IPS DF 6.9 (cell line): Measurements from ENCODE around the gene RABL6.
A peak's percentile ranks its signal among the peaks of the same experiment; 100 is the strongest.
"Not testable (repeated sequence)": the region's sequence is repeated elsewhere in the genome, so short reads cannot be mapped to it uniquely, and the experiment has no call there.

Experiments used
- DNase-seq: peaks from one replicate; pipeline ENCODE4 v3.0.0-alpha.2; 2013; ENCODE audit warnings: low read depth, low spot score
- H3K27ac ChIP-seq: one replicate; pipeline ENCODE4 v1.5.1; 2013; ENCODE audit warnings: low read length, control low read depth
- H3K27me3 ChIP-seq: 2 replicates; pipeline ENCODE4 v1.6.1; 2013; ENCODE audit warnings: mild to moderate bottlenecking, low read length; ENCODE audit not compliant: control insufficient read depth, insufficient read depth
- H3K36me3 ChIP-seq: 2 replicates; pipeline ENCODE4 v1.6.1; 2013; ENCODE audit warnings: low read length; ENCODE audit not compliant: control insufficient read depth, insufficient read depth
- H3K4me1 ChIP-seq: 2 replicates; pipeline ENCODE4 v1.6.1; 2013; ENCODE audit warnings: low read length; ENCODE audit not compliant: control insufficient read depth, insufficient read depth
- H3K4me3 ChIP-seq: 2 replicates; pipeline ENCODE4 v1.5.1; 2013; ENCODE audit warnings: mild to moderate bottlenecking, low read length
- H3K9me3 ChIP-seq: 2 replicates; pipeline ENCODE4 v1.6.1; 2013; ENCODE audit warnings: low read length, inconsistent platforms; ENCODE audit not compliant: control insufficient read depth, insufficient read depth
- WGBS: extraction: QIAGEN DNeasy Blood & Tissue Kit; methylation state at CpG from one replicate; pipeline ENCODE4 v1.1.7; 2013; ENCODE audit warnings: mixed read lengths, missing lambda C conversion rate; ENCODE audit not compliant: insufficient read length, insufficient coverage; 5-methylcytosine and 5-hydroxymethylcytosine counted together

The RABL6 gene

GRCh38 chr9:136843801-136844740 is 36.3 kb downstream of the RABL6 start:
- H3K27ac ChIP-seq, H3K27me3 ChIP-seq, DNase-seq, H3K36me3 ChIP-seq, H3K9me3 ChIP-seq, H3K4me3 ChIP-seq: not testable (repeated sequence)
- no CpG with 5 or more reads among the region's 99 CpGs for WGBS
- H3K4me1 ChIP-seq, result peaks cover 20% of the 10 kb centered on the region

GRCh38 chr9:136844761-136845464 is 37.2 kb downstream of the RABL6 start:
- no peaks in the 10 kb centered on the region; the same call in 1 of the 2 replicates for H3K27me3 ChIP-seq
- H3K4me1 ChIP-seq, result peaks cover 20% of the 10 kb centered on the region
- no peaks in the 10 kb centered on the region for H3K9me3 ChIP-seq
- no peak for DNase-seq
- no peak overlapping the region for H3K4me3 ChIP-seq
- H3K36me3 ChIP-seq, result no peaks in the 10 kb centered on the region; the same call in 1 of the 2 replicates
- H3K27ac ChIP-seq, result no peak overlapping the region
- no CpG with 5 or more reads among the region's 88 CpGs for WGBS

GRCh38 chr9:136845465-136846260 is 37.9 kb downstream of the RABL6 start:
- Histone ChIP-seq H3K4me3 (no peak overlapping the region), H3K4me1 (peaks cover 21% of the 10 kb centered on the region), H3K27ac (no peak overlapping the region), H3K9me3 (no peaks in the 10 kb centered on the region), H3K36me3 (no peaks in the 10 kb centered on the region; the same call in 1 of the 2 replicates), H3K27me3 (no peaks in the 10 kb centered on the region; the same call in 1 of the 2 replicates)
- WGBS, result no CpG with 5 or more reads among the region's 102 CpGs
- DNase-seq, result no peak

- no CpG with 5 or more reads among the region's 98 CpGs for WGBS
- H3K9me3 ChIP-seq, result no peaks in the 10 kb centered on the region
- H3K4me1 ChIP-seq, result peaks cover 14% of the 10 kb centered on the region
Measured at GRCh38 chr9:136846376-136847087, 38.8 kb downstream of the RABL6 start.

GRCh38 chr9:136847088-136847825 is 39.5 kb downstream of the RABL6 start:
- H3K4me3 ChIP-seq, result peak overlapping the region; percentile 85; the same call in 1 of the 2 replicates
- no CpG with 5 or more reads among the region's 75 CpGs for WGBS
- peaks cover 10% of the 10 kb centered on the region for H3K4me1 ChIP-seq
- no peaks in the 10 kb centered on the region; the same call in 1 of the 2 replicates for H3K27me3 ChIP-seq
- no peaks in the 10 kb centered on the region for H3K9me3 ChIP-seq
- no peak overlapping the region for H3K27ac ChIP-seq
- no peak for DNase-seq
- H3K36me3 ChIP-seq, result no peaks in the 10 kb centered on the region; the same call in 1 of the 2 replicates

More at GRCh38 chr9:136846376-136847087, 38.8 kb downstream of the RABL6 start:
- no peaks in the 10 kb centered on the region; the same call in 1 of the 2 replicates for H3K36me3 ChIP-seq
- DNase-seq, result no peak
- H3K27me3 ChIP-seq, result no peaks in the 10 kb centered on the region; the same call in 1 of the 2 replicates
- peak overlapping the region; percentile 49; the same call in 1 of the 2 replicates for H3K4me3 ChIP-seq
- no peak overlapping the region for H3K27ac ChIP-seq

- Histone ChIP-seq H3K27ac (no peak overlapping the region), H3K36me3 (no peaks in the 10 kb centered on the region; the same call in 1 of the 2 replicates), H3K4me3 (peak overlapping the region; percentile 85; the same call in 1 of the 2 replicates), H3K4me1 (peaks cover 8% of the 10 kb centered on the region), H3K27me3 (no peaks in the 10 kb centered on the region; the same call in 1 of the 2 replicates), H3K9me3 (no peaks in the 10 kb centered on the region)
- WGBS, result no CpG with 5 or more reads among the region's 48 CpGs
- no peak for DNase-seq
Measured at GRCh38 chr9:136847826-136848392, 40.2 kb downstream of the RABL6 start.

- WGBS, result no CpG with 5 or more reads among the region's 53 CpGs
- H3K27ac ChIP-seq, result no peak overlapping the region
- H3K4me3 ChIP-seq, result peak overlapping the region; percentile 85
- H3K36me3 ChIP-seq, result no peaks in the 10 kb centered on the region; the same call in 1 of the 2 replicates
- DNase-seq, result no peak
- H3K4me1 ChIP-seq, result peaks cover 7% of the 10 kb centered on the region
- H3K9me3 ChIP-seq, result no peaks in the 10 kb centered on the region
- no peaks in the 10 kb centered on the region; the same call in 1 of the 2 replicates for H3K27me3 ChIP-seq
Measured at GRCh38 chr9:136848393-136849037, 40.8 kb downstream of the RABL6 start.

GRCh38 chr9:136849038-136849959 is 41.6 kb downstream of the RABL6 start, which contains the start of gene PHPT1:
Gene PHPT1 (plus strand): TSS chr9:136849409. CDS start chr9:136849431, 22 bp downstream.
- DNase-seq, result peak; percentile 89
- no CpG with 5 or more reads among the region's 77 CpGs for WGBS
- no peak within 1 kb of the TSS for H3K27ac ChIP-seq

More at GRCh38 chr9:136849038-136849959, 41.6 kb downstream of the RABL6 start, which contains the start of gene PHPT1:
- Histone ChIP-seq H3K4me1 (peaks cover 7% of the 10 kb centered on the region), H3K36me3 (no peaks in the 10 kb centered on the region; the same call in 1 of the 2 replicates), H3K9me3 (no peaks in the 10 kb centered on the region), H3K27me3 (no peaks in the 10 kb centered on the region; the same call in 1 of the 2 replicates), H3K4me3 (peak within 1 kb of the TSS; percentile 85)
